HK-2 (cell line): ENCODE results near the gene LSM3.
"Not testable (repeated sequence)": the region's sequence is repeated elsewhere in the genome, so short reads cannot be mapped to it uniquely, and the experiment has no call there.

Experiments
- DNase-seq: peaks from one replicate; pipeline ENCODE4 v3.0.0-alpha.2; 2018; ENCODE audit not compliant: unreplicated experiment

Gene LSM3

DNA sequence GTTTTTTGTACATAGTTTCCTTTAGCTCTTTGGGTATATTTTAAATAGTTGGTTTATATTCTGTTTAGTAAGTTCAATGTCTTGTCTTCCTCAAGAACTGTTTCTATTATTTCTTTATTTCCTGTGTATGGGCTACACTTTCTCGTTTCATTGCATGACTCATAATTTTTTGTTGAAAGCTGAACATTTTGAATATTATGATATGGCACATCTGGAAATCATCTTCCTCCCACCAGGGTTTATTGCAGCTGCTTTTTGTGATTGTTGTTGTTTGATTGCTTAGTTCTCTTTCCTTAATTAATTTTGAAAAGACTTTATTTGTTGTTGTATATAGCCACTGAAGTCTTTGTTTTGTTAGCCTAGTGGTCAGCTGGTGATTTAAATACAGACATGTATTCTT lies 43.8 kb downstream of the LSM3 start:
- no peak for DNase-seq

DNA sequence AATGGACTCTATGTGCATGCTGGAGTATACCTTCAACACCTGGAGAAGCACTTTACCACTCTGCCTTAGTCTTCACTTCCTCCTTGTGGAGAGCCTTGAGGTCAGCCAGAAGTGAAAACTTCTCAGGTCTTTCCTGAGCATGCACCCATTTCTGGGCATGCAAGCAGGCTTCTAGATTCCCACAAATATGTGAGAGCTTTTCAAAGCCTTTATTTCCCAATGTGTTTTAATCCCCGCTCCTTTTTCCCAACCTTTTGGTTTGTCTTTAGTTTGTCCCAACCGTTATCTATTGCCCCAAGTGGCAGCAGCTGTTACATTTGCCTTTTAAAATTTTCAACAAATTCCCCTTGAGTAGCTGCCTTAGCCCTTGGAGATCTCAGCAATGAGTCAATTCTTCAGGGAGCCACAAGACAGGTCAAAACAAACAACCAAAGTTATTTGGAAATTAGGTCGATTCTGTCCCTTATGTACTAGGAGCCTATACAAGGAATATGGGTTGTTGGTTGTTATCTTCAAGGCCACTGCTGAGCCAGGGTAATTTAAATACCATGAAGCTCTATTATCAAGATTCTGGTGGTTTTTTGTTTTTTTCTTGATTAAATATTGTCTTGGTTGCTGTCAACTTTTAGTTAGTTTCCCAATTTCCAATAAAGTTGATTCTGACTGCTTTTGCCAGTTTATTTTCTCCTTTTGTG lies 44.4 kb downstream of the LSM3 start:
- no peak for DNase-seq

DNA sequence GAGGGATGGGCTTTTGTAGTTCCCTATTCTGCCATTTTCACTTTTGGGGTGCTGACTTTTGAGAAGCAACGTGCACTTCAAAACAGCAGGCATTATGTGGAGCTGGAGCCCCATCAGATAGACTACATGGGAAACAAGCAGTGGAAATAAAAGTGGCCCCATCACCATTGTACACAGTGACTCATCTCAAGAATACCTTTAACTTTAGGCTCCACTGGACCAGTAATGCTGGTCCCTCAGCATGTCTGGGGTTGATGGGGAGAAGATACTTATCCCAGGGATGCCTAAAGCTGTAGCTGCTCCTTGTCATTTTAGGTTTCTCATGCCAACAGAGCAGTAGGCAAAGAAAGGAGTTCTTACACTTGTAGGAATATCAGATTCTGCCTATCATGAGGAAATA lies 45.0 kb downstream of the LSM3 start:
- no peak for DNase-seq

DNA sequence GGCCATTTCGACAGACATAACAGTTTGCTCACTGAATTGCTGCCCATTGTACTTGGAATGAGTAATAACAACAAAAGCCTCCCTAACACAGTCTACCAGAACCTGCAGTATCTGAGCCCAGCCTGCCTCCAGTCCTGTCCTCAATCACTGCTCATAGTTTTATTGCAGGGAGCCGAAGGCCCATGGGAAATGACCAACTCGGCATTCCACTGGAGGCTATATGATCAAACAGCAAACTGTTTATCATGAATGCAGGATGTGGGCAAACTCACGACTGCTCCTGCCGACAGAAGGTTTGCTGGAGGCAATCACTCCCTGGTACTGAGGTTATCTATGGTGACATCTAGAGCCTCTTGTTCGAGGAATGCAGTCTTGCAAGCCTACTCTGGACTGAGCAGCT lies 46.3 kb downstream of the LSM3 start:
- no peak for DNase-seq

DNA sequence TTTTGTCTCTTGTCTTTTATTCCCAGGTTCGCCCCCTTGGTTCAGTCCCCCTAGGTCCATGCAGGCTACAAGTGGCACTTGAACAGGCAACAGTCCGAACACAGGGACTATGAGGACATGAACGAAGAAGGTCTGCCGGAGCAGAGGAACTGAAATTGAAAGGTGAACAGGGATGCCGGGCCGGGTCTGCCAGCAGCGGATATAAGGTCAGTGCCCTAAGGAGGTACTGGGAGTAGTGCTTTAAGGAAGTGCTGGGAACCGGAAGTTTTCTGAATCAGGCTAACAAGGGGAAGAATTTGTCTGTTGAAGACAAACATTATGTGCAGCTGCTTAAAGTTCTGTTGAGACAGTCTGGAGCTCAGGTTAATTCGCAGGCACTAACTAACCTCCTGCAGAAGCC lies 46.8 kb downstream of the LSM3 start:
- no peak for DNase-seq

DNA sequence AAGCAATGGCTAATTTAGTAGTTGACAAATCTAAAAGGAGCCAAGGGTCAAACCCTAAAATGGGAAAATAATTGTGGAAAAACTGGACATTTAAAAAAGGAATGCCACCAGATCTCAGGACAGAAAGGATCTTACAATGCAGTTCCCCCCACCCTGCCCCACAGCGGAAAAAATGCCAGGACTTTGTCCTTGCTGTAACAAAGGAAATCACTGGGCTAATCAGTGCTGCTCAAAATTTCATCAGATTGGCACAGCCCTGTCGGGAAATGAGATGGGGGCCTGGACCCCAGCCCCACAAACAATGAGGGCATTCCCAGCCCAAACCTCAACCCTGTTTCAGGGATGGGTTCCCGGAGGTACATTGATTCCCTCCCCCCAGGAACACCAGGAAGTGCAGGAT lies 47.7 kb downstream of the LSM3 start:
- not testable (repeated sequence) for DNase-seq

DNA sequence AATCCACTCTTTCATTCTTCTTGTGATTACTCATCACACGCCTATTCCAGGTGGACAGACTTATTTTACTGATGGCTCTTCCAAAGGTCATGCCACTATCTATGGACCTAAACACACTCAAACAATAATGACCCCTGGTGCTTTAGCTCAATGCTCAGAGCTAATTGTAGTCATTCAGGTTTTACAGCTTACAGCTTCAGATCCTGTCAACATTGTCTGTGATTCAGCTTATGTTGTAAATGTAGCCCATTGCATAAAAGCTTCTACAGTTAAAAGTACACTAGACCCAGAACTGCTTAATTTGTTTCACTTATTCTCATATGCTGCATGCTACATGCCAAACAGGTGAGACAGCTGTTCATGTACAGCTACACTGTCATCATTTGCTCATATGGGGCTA lies 49.2 kb downstream of the LSM3 start:
- no peak for DNase-seq

DNA sequence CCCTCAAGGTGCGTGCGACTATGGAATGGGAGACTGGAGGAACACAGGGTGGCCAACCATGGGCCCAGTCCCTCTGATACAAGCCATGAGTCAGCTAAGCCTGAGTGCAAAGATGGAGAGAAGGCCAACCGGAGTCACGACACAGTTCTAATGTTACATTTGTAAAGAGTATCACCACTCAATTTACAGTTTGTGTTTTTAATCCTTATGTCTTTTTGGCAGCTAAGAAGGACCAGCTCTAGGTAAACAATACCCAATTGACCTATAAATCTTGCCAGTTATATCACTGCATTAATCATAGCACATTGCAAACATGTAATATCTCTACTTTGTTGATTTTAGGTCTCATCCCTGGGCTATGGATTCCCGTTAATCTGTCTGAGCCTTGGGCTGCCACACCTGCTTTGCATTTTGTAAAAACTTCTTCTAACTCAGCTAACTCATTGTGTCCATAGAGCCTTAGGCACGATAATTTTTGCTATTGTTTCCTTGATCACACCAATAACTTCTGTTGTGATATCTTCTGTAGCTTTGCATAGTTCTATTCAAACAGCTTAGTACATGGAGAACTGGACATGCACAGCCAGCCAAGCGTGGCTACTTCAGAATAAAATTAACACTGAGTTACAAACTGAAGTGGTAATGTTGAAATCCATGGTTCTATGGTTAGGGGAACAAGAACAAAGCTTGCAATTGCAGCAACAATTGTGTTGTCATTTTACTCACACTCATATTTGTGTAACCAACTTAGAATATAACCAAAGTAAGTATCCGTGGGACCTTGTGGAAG lies 50.3 kb downstream of the LSM3 start:
- DNase-seq: no peak

DNA sequence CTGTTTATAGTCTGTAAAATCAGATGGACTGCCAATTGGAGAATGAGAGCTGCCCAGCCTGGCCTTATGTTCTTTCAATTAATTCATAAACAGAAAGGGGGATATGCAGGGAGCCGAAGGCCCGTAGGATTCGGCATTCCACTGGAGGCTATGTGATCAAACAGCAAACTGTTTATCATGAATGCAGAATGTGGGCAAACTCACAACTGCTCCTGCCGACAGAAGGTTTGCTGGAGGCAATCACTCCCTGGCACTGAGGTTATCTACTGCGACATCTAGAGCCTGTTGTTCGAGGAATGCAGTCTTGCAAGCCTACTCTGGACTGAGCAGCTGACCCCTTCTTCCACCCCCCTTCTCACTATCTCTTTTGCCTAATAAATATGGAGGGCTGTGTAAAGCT lies 51.1 kb downstream of the LSM3 start:
- DNase-seq: not testable (repeated sequence)

DNA sequence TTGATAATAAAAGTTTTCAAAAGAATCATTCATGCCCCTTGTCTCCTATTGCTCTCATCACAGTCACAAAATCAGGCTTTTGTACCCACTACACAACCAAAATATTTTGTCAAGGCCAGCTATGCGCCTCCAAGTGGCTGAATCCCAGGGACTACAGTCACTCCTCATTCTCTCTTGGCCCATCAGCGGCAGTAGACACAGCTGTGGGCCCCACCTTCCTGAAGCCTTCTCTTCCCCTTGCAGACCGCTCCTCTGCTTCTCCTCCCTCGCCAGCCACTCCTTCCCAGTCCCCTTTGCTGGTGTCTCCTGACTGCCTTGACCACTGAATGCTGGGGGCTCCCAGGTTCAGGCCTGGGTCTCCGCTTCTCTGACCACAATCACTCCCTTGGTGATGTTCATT lies 52.1 kb downstream of the LSM3 start:
- DNase-seq: no peak

DNA sequence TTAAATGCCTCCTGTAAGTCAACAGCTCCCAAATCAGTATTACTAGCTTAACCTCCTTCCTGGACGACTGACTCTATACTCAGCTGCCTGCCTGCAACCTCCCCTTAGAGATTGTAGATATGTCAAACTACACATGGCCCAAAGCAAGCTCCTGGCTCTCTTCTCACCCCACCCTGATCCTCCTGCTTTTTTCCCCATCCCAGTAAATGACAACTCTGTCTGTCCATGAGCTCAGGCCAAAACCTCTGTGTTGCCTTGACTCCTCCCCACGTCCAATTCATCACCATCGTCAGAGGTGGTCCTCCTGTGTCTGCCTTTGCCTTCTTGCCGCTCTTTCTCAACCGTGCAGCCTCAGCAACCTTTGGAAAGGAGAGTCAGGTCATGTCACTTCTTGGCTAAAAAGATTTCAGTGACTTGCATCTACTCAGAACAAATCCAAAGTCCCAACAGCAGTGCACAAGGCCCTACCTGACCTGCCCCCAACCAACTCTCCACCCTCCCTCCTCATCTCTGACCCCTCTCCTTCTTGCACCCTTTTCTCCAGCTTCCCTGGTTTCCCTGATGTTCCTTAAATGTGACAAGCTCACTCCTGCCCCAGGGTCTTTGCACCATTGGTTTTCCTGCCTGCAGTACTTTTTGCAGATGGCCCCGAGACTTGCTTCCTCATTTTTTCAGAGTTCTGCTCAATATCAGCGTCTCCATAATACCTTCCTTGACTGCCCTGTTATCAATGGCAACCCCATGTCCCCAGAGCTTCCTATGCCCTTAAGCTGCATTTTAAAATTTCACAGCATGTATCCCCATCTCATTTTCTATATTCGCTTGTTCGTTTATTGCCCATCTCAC lies 52.8 kb downstream of the LSM3 start:
- no peak for DNase-seq

DNA sequence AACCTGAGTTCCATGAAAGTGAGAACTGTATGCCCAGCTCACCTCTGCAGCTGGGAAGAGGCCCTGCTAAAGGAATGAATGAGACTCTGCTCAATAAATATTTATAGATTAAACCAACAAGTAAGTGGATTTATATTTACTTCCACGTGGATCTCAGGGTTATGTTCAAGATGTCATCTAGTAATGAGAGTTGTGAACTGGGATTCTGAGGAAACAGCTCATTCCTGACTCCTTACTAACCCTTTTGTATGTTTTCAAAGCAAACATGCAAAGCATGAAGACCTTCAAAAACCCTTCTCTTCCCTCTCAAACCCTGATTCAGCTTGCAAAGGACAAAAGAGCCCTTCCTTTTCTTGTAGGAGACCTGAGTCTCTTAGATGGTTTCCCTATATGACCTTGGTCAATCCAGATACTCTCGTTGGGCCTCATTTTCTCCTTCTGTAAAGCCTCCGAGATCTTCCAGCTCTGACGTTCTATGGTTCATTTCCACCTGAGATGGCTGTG lies 53.4 kb downstream of the LSM3 start:
- DNase-seq: no peak

DNA sequence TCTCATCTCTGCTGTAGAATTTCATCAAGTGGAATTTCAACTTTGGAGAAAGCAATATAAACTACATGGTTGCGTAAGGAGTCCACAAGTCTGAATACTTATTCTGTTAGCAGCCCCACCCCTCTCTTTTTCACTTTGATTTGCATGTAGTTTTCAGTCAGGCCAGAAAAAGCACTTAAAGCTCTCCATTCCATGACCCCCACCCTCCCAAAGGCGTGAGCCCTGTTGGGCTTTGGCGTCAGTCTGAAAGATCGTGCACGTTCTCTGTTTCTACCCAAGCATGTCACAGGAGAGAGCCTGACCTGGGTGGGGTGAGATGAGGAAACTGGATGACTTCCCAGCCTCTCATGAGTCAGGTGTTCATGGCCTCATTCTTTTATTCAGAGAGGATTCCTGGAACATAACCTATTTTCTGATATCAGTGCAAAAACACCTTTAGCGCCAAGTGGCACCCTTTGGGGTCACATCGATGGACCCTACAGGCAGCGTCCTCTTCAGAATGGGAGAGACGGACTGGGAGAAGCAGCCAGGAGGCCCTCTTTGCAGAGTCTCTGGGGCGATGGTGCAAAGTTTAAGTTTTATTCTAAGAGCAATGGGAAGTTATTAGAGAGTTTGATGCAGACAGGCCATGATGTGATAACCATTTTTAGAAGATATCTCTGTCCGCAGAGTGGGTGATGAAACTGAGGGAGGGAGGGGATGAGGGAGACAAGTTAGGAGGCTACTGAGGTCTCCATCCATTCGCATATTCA lies 55.8 kb downstream of the LSM3 start:
- no peak for DNase-seq

DNA sequence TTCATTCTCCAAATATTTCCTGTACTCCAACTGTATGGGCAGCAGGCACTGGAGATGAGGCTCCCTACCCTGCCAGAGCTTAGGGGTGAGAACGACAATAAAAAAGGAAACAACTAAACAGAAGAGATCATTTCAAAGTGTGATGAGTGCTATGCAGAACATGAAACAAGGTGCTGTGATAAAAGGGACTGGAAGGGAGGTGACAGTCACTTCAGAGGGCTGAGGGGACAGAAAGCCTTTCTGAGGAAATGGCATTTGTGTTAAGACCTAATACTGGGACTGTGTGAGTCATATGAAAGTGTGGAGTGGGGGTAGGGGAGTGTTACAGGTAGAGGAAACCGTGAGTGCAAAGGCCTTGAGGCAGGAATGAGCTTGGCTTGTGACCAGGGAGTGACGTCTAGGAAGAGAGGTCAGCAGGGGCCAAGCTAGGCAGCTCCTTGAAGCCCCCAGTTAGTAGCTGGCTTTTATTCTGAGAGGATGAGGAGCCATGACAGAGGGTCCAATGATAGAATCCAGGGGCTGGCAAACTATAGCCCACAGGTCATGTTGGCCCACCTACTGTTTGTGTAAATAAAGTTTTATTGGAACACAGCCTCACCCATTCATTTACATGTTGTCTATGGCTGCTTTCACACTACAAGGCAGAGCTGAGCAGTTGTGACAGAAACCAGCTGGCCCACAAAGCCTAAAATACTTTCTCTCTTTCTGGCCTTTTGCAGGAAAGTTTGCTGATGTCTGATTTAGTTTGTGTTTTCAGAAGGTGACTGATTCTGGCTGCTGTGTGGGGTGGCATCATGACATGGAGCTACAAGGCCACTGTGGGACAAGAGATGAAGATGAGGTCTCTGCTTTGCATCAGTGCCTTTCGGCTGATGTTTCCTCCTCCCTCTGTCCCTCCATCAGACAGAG lies 56.6 kb downstream of the LSM3 start:
- DNase-seq: no peak

DNA sequence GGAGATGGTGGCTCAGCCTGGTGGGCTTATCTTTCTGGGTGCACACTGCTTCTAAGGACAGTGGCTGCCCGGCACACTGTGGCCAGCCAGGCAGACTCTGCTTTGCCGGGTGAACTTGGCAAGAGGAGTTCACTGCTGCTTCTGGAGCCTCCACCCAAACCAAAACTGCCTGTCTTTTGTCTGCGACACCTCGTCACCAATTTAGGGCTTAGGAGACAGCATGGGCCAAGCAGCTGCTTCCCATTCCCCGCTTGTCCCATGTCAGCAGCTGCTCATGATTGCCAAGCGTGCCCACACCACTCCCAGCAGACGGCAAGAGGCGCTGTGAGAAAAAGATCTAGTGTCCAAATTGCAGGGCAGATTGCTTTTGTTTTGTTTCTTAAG lies 57.3 kb downstream of the LSM3 start:
- no peak for DNase-seq

DNA sequence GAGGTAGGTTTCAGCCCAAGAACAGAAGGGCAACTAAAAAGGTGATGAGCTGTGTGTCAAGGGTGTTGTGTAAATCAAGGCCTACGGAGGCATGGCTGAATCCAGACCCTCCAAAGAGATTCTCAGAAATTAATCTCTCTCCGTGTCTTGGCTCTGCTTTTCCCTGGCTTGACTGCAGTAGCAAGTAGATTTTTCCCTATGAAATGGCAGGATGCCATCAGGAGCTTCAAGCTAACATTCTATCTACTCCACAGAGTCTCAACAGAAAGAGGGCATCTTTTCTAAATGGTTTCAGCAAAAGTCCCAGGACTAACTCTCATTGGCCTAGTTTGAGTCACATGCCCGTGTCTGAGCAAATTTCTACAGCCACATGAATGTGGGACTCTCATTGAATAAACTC lies 58.3 kb downstream of the LSM3 start:
- no peak for DNase-seq

DNA sequence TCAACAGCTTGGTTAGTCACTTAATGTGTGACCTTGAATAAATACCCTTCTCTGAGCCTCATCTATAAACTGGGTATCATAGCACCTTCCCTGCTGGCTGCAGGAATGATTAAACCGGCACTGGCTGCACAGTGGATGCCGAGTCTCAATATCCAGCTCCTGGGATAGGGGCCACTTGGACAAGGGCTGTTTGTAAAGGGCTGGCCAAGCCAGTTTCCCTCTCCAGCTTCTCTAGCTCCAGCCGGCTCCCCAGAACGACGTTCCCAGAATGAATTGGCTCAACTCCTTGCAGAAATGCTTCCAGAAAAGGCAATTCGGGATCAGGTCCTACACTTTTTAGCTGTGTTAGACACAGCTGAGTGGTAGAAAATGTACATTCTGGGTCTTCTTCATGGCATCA lies 58.8 kb downstream of the LSM3 start:
- DNase-seq: no peak

DNA sequence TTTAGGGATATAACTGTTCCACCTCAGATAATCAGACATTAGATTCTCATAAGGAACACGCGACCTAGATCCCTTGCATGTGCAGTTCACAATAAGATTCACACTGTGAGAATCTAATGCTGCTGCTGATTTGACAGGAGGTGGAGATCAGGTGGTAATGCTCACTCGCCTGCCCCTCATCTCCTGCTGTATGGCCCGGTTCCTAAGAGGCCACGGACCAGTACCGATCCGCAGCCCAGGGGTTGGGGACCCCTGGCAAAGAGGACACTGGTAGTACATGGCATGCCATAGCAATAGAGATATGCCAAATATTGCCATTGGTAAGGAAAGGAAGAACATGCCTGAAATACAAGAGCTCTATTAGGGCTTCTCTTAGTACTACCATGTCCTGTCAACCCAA lies 59.7 kb downstream of the LSM3 start:
- no peak for DNase-seq

DNA sequence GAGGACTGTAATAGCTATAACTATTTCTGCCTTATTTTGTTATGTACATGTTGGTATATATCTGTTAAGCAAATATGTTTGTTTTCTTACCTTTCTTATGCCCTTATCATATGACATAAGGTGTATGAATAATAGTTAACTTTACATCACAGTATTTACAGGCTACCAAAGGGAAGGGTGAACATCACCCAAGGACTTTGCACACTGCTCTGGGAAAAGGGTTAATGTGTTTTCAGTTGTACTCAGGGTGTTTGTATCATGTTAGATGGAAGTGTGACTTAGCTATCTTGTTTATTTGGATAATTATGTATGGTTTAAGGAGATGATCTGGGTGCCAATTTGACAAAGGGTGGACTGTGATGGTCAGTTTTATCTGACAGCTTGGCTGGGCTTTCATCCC lies 60.3 kb downstream of the LSM3 start:
- no peak for DNase-seq

DNA sequence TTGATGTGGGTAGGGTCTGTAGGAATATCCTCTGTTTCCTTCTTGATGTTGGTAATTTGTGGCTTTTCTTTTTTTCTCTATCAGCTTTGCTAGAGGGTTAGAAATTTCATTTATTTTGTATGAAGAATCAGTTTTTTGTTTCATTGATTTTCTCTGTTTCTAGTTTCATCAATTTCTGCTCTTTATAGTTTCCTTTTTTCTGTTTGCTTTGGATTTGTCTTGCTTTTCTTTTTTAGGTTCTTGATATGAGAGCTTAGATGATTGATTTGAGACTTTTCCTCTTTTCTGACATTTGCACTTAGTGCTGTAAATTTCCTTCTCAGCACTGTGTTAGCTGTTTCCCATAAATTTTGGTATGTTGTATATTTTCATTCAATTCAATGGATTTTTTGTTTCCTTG lies 61.3 kb downstream of the LSM3 start:
- DNase-seq: no peak

DNA sequence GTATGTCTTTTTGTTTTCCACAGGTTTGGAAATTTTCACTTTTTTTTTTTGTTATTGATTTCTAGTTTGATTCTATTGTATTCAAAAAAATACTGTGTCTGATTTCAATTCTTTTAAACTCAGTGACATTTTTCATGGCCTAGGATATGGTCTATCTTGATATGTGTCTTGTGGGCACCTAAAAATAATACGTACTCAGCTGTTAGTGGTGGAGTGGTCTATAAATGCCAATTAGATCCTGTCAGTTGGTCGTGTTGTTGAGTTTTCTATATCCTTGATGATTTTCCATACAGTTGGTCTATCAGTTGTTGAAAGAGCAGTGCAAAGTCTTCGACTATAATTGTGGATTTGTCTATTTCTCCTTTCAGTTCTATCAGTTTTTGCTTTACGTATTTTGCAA lies 61.7 kb downstream of the LSM3 start:
- DNase-seq: no peak
